NCI-H2081 (cell line): ENCODE results near the gene TMEM132D.

Experiments used
- DNase-seq, 2 experiments: peaks; one replicate each; lab custom pipeline; 2025; lab: John Stamatoyannopoulos, UW

The TMEM132D gene

GRCh38 chr12:129873111-129873832 is 30.6 kb downstream of the TMEM132D start:
- DNase-seq: peak in 1 of 2 experiments; percentile 31

- peak in 1 of 2 experiments; percentile 66 for DNase-seq
Observed at GRCh38 chr12:129871991-129872972, 31.5 kb downstream of the TMEM132D start.

GRCh38 chr12:129870796-129871195 is 33.0 kb downstream of the TMEM132D start:
- DNase-seq: peak in 1 of 2 experiments; percentile 29

- DNase-seq: no peak
Observed at GRCh38 chr12:129870136-129870535, 33.7 kb downstream of the TMEM132D start.

- DNase-seq: no peak
Observed at GRCh38 chr12:129868575-129868974, 35.2 kb downstream of the TMEM132D start.

GRCh38 chr12:129863938-129864337 is 39.9 kb downstream of the TMEM132D start:
- peak in 1 of 2 experiments; percentile 4 for DNase-seq

GRCh38 chr12:129862561-129863175 is 41.2 kb downstream of the TMEM132D start:
- DNase-seq: no peak

- DNase-seq: no peak
Observed at GRCh38 chr12:129861951-129862350, 41.9 kb downstream of the TMEM132D start.

- DNase-seq: no peak
Observed at GRCh38 chr12:129854591-129854990, 49.2 kb downstream of the TMEM132D start.

- no peak for DNase-seq
Observed at GRCh38 chr12:129851296-129851695, 52.5 kb downstream of the TMEM132D start.

- DNase-seq: no peak
Observed at GRCh38 chr12:129848876-129849275, 54.9 kb downstream of the TMEM132D start.

- no peak for DNase-seq
Observed at GRCh38 chr12:129847063-129847462, 56.8 kb downstream of the TMEM132D start.

GRCh38 chr12:129844662-129845220 is 59.1 kb downstream of the TMEM132D start:
- peak in 1 of 2 experiments; percentile 37 for DNase-seq

- DNase-seq: no peak
Observed at GRCh38 chr12:129841251-129841650, 62.6 kb downstream of the TMEM132D start.

GRCh38 chr12:129840145-129840884 is 63.5 kb downstream of the TMEM132D start:
- no peak for DNase-seq

GRCh38 chr12:129839679-129840078 is 64.1 kb downstream of the TMEM132D start:
- DNase-seq: no peak

GRCh38 chr12:129831294-129831693 is 72.5 kb downstream of the TMEM132D start:
- no peak for DNase-seq

- DNase-seq: no peak
Observed at GRCh38 chr12:129830796-129831195, 73.0 kb downstream of the TMEM132D start.

- no peak for DNase-seq
Observed at GRCh38 chr12:129827866-129828384, 75.9 kb downstream of the TMEM132D start.

GRCh38 chr12:129827102-129827865 is 76.5 kb downstream of the TMEM132D start:
- no peak for DNase-seq
